OCI-LY7 (cell line): ENCODE results near the gene CNIH2.

Experiments
- EZH2phosphoT487 ChIP-seq: fragments of 200-600 bp; sonication (generic); IDR thresholded peaks from 2 replicates; pipeline ENCODE4 v1.6.1; 2018; ENCODE audit warnings: low read depth, borderline replicate concordance, mild to moderate bottlenecking, mixed run types, antibody characterized with exemption, low read length, moderate library complexity, mixed read lengths
- TF ChIP-seq, protein P1 (sequence below): fragments of 200-600 bp; sonication (generic); conservative IDR thresholded peaks from 2 replicates; pipeline ENCODE4 v1.5.1; 2014; ENCODE audit warnings: mild to moderate bottlenecking, antibody characterized with exemption, low read length, moderate library complexity, mixed read lengths

DNA sequence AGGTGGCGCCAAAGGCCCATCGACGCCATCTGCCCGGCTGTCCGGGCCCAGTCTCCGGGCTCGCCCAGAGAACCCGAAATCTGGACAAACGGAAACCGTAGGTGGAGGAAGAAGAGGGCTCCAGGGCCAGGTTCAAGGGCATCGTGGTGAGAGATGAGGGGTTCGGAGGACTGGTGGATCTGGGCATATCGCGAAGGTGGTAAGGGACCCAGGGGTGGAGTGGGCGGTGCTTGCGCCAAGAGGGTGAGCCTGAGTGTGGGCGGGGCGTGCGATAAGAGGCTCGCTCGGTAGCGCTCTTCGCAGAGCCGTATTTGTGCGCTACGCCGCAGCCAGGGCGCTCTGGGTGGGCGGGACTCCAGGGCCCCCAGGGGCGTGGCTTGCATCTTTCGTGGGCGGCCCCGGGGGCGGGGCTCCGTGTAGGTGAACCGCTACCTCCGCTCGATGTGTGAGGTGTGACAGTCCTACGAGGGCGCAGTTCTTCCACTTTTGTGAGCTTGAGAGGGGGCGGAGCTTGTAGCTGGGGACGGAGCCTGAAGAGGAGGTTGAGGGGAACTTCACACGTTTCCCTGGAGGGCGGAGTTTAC, 34.1 kb downstream of the CNIH2 start:
- no peak for TF ChIP-seq EZH2phosphoT487
- TF ChIP-seq, protein P1, sequence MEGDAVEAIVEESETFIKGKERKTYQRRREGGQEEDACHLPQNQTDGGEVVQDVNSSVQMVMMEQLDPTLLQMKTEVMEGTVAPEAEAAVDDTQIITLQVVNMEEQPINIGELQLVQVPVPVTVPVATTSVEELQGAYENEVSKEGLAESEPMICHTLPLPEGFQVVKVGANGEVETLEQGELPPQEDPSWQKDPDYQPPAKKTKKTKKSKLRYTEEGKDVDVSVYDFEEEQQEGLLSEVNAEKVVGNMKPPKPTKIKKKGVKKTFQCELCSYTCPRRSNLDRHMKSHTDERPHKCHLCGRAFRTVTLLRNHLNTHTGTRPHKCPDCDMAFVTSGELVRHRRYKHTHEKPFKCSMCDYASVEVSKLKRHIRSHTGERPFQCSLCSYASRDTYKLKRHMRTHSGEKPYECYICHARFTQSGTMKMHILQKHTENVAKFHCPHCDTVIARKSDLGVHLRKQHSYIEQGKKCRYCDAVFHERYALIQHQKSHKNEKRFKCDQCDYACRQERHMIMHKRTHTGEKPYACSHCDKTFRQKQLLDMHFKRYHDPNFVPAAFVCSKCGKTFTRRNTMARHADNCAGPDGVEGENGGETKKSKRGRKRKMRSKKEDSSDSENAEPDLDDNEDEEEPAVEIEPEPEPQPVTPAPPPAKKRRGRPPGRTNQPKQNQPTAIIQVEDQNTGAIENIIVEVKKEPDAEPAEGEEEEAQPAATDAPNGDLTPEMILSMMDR = peak; percentile 99
